Activated naive CD4-positive, alpha-beta T cell treated with Interleukin-2 at 50 U/mL for 16 hours (primary cell): ENCODE measurements around the gene ATG4A.

ENCODE experiments used
- DNase-seq: peaks from one replicate; pipeline ENCODE4 v3.0.0-alpha.2; 2020

The ATG4A gene

GRCh38 chrX:108123591-108124366, 32.2 kb downstream of the ATG4A start:
- DNase-seq, result no peak

DNA sequence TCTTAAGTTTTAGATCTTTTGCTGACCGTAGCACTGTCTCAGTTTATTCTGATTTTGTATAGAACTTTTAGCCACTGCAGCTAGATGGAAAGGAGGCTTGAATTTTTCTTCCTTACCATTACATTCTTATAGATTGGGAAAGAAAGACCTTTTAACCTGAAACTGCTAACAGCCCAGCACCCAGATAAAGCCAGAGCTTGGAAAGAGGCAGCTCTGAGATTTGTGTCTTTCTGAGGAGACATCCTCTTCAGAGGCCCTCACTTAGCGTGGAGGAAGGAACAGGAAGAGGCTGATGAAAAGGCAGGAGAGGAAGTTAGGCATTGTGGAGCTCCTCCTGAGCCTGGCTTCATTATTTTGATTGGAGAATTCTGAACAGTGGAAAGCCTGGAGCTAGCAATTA, 35.1 kb downstream of the ATG4A start:
- DNase-seq, result no peak

DNA sequence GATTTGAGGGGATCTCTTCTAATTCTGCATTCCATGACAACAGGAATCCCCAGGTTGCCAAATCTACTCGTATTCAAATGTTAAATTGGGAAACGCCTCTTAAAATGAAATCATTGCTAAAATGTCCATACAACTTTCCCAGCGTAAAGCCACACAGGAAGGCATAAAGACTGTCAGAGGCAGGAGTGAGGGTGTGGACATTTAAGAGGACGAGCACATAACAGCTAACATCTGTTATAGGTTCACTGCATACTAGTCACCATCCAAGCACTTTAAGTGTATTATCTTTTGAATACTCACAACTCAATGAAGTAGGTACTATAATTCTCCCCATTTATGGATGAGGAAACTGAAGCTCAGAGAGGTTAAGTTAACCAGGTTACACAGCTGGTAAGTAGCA, 35.6 kb downstream of the ATG4A start:
- no peak for DNase-seq

DNA sequence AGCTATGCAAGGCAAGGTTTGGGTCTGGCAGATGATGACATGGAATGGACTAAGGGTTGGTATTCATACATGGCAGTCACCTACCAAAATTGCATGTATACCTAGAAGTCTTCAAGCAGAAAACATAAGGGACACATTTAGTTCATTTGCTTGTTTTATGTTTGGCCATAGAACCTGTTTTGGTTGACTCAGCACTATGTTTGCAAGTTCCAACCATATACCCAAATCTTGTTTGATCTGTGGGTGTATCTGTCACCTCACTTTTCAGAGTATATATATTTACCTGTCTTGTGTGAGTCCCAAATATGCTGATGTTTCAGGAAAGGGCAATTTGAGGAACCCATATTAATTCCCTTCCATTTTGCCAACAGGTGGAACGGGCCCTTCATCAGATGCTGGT, 39.3 kb downstream of the ATG4A start:
- DNase-seq, result no peak

GRCh38 chrX:108131471-108131870, 39.9 kb downstream of the ATG4A start:
- no peak for DNase-seq

DNA sequence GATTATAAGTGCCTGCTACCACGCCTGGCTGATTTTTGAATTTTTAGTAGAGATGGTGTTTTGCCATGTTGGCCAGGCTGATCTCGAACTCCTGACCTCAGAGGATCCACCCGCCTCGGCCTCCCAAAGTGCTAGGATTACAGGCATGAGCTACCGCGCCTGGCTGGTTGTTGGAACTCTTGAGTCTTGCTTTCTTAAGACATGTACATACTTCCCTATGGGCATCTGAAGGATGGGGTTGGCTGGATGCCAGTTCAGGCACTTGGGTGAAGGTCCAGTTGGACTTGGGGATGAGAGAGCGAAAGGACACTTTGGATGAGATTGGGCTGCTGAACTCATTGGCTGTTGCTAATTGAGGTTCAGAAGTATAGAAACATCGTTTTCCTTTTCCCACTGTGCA, 40.5 kb downstream of the ATG4A start:
- no peak for DNase-seq

- DNase-seq, result no peak
Observed at GRCh38 chrX:108132876-108133275, 41.3 kb downstream of the ATG4A start.

GRCh38 chrX:108134724-108135123, 43.1 kb downstream of the ATG4A start:
- no peak for DNase-seq

GRCh38 chrX:108138814-108139702, 47.5 kb downstream of the ATG4A start:
- DNase-seq, result no peak

DNA sequence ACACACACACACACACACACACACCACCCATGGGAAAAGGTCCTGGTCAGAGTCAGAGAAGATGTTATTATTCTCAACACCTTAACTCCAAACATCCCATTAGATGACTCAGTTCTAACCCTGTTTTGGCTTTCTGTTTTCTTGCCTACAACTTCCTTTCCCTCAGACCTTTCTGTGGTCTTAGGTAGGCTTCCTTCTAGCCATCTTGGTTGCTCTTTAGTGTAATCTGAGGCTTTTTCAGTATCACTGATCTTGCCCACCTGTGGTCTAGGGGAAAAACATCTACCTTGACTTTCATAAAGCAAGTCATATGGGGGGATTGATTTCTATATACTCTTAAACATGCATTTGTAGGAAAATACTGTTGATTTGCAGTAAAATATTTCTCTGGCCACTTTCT, 56.9 kb downstream of the ATG4A start:
- no peak for DNase-seq

DNA sequence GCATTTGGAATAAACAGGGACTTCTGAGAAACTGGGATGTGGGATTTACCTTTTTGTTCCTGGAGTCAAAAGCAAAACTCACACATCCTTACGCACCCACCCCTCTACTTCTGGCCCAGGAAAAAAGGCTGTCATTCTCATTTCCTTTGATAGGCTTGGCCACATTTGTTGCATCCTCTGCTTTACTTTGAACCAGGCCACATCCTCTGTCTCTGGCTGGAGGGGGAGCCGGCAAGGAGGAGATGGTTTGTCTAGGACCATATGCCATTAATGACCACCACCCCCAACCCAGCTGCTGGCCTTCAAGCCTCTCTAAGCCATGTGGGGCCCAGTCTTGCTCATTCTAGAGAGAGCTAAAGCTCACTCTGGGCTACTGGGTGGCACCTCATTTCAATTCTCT, 64.5 kb downstream of the ATG4A start:
- no peak for DNase-seq

- DNase-seq, result no peak
Observed at GRCh38 chrX:108156934-108157466, 65.4 kb downstream of the ATG4A start.

- no peak for DNase-seq
Observed at GRCh38 chrX:108157628-108158027, 66.0 kb downstream of the ATG4A start.

GRCh38 chrX:108159028-108159670, 67.6 kb downstream of the ATG4A start:
- no peak for DNase-seq

- no peak for DNase-seq
Observed at GRCh38 chrX:108160309-108160708, 68.7 kb downstream of the ATG4A start.

- DNase-seq, result no peak
Observed at GRCh38 chrX:108162265-108162664, 70.7 kb downstream of the ATG4A start.

- DNase-seq, result no peak
Observed at GRCh38 chrX:108163333-108164082, 71.9 kb downstream of the ATG4A start.

DNA sequence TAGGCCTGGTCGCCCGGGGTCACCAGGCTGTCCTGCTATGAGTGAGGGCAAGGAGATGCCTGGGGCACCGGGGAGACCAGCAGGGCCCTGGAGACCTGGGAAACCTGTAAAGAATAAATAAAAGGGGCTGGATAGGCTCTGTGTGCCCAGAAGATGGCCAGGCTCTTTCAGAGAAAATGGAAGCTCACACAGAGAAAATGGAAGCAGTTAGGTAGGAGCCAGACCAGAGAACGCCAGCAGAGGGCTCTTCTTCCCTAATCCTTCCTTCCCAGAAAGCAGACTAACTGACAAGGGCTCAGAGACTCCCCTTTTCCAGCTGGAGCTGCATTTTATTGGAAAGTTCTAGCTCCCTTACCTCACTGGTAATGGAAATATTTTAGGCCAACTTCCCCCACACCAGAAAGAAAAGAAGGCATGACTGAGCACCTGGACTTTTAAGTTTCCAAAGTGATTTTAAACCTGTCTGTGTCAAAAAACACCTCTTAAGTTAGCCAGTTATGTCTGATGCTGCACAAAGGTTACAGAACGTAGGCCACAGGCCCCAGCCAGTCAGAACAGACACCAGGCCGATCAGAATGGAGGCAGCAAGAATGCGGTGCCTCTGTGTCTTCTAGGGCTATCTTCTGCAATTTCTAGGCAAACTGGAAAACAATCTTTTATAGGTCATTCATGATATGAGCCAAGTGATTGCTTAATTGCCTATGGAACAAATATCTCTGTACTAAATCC, 74.0 kb downstream of the ATG4A start:
- DNase-seq, result no peak

DNA sequence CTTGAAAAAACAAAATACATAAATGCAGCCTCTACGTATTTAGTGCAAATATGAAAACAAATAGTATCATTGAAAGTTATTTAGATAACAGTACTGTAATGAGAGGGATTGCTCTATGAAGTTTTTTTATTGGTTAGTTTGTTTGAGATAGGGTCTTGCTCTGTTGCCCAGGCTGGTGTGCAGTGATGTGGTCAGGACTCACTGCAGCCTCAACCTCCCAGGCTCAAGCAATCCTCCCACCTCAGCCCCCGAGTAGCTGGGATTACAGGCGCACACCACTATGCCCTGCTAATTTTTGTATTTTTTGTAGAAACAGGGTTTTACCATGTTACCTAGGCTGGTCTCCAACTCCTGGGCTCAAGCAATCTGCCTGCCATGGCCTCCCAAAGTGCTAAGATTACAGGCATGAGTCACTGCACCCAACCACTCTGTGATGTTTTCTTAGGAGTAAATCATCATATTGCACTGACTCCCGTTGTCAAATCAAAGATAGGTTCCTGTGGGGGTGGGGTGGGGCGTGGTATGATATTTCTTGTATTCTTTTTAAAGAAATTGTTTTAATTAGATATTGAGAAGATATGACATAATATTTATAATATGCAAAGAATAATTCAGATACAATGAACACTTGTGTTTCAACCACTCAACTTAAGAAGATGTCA, 75.8 kb downstream of the ATG4A start:
- no peak for DNase-seq

DNA sequence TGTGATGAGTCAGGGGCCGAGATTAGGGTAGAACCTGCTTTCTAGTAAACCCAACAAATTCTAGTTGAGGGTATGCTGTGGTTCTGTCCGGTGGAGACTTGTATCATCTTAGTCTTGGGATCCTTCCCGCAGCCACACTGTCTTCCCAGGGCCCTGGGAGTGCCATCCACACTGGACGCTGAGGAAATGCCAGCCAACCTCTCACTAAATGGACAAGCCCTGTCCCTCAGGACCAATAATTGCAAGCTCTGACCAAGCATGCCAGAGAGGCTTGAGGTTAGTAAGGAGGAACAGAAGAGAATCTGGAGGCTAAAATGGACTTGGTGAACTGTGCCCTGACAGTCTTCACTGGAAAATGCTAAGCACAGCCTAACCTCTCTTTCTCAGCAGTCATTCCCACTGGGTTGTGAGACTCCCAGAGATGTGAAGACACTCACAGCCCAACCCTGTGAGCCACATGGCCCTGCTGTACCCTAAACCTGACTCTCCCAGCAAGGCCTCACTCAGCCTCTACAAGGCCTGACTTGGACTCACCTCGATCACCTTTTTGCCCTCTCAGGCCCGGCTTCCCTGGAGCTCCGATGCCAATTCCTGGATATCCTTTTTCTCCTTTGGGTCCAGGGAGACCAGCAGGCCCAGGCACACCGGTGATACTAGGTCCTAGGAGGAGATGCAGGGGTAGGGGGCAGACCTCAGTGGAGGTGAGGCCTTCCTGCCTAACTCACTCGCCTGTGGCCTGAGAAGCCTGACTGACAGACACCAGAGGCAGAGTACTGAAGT, 77.6 kb downstream of the ATG4A start:
- no peak for DNase-seq

DNA sequence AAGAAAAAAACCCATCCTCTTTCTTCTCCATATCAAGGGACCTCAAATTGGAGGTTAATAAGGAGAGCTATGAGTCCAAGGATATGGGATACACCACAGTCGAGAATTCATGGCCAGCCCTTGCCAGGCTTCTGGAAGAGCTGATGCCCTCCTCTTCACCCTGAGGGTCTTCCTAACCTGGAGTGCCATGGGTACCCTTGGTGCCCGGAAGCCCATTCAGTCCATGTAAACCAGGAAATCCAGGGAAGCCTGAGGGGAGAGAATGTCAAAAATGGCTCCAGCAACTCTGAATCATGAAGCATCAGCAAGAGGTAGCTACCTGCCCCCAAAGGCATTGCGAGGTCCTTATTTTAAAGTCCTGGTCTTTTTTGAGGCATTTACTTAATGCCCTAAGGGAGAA, 78.2 kb downstream of the ATG4A start:
- DNase-seq, result no peak
